Left ventricle myocardium superior (tissue), 1 donor: ENCODE results near the gene USP3. TPM values are rescaled to one million over a fixed set of nuclear protein-coding genes. Genes with fewer than 3 reads are reported as not detected.
"Not testable (repeated sequence)": the region's sequence is repeated elsewhere in the genome, so short reads cannot be mapped to it uniquely, and the experiment has no call there.

Experiments
- ATAC-seq: fragments of 200-7000 bp; cut with Tn5 transposase; one replicate; pipeline ENCODE4 v1.9.1; 2020; ENCODE audit warnings: mild to moderate bottlenecking, moderate library complexity
- DNase-seq: peaks from one replicate; pipeline ENCODE4 v3.0.0-alpha.2; 2020
- intact Hi-C: fragments of 100-400 bp; cut with micrococcal nuclease; formaldehyde crosslinking; loops from one replicate; pipeline ENCODE4 v1.11.0; 2022
- total RNA-seq: library from RNA; stranded (reverse); fragmentation: NEBNext Ultra II Directional; extraction: Animal tissue kit (Norgen Biotek cat#: 25700); gene quantifications from one replicate; pipeline ENCODE4 v1.2.1, GENCODE V29; 2021
- donor health status: DM: no; HTN: yes; CAD: no; lungs with severe emphysema.

USP3 gene
- total RNA-seq, 1 donor from 2014 or later, result 18.1 TPM

- ATAC-seq (no peak), DNase-seq (no peak)
- intact Hi-C loops, result no loop called here
These were observed 25.8 kb downstream of the USP3 start for GRCh38 chr15:63530235-63530634.

- DNase-seq, result no peak
- intact Hi-C loops, result no loop called here
- ATAC-seq, result no peak
These were observed 26.4 kb downstream of the USP3 start for GRCh38 chr15:63530752-63531299.

GRCh38 chr15:63531586-63531985, 27.2 kb downstream of the USP3 start:
- no peak for DNase-seq
- intact Hi-C loops, result no loop called here
- ATAC-seq, result no peak

- ATAC-seq (no peak), DNase-seq (no peak)
- intact Hi-C loops, result no loop called here
These were observed 27.9 kb downstream of the USP3 start for GRCh38 chr15:63532307-63532744.

- ATAC-seq, intact Hi-C loops, DNase-seq: not testable (repeated sequence)
These were observed 30.5 kb downstream of the USP3 start for GRCh38 chr15:63534888-63535287.

- intact Hi-C loops, result no loop called here
These were observed 31.3 kb downstream of the USP3 start for GRCh38 chr15:63535689-63536088.

GRCh38 chr15:63538876-63539275, 34.5 kb downstream of the USP3 start:
- ATAC-seq (no peak), DNase-seq (no peak)
- intact Hi-C loops, result no loop called here

More at GRCh38 chr15:63535689-63536088, 31.3 kb downstream of the USP3 start:
- ATAC-seq, result no peak
- DNase-seq, result no peak

GRCh38 chr15:63539521-63539920, 35.1 kb downstream of the USP3 start:
- intact Hi-C loops, result no loop called here
- DNase-seq (no peak), ATAC-seq (no peak)

GRCh38 chr15:63539998-63540397, 35.6 kb downstream of the USP3 start:
- no peak for ATAC-seq
- no peak for DNase-seq
- intact Hi-C loops, result no loop called here

GRCh38 chr15:63540449-63540848, 36.1 kb downstream of the USP3 start:
- DNase-seq (no peak), ATAC-seq (no peak)
- intact Hi-C loops, result no loop called here

GRCh38 chr15:63544258-63545026, 40.0 kb downstream of the USP3 start:
- DNase-seq, result no peak
- intact Hi-C loops, result no loop called here
- ATAC-seq, result no peak

- intact Hi-C loops, result no loop called here
- no peak for DNase-seq
- ATAC-seq, result no peak
These were observed 41.1 kb downstream of the USP3 start for GRCh38 chr15:63545520-63545919.

GRCh38 chr15:63551400-63551799, 47.0 kb downstream of the USP3 start:
- DNase-seq (no peak), ATAC-seq (no peak)
- intact Hi-C loops, result no loop called here

GRCh38 chr15:63553388-63553791, 49.0 kb downstream of the USP3 start:
- ATAC-seq (peak; percentile 83), DNase-seq (no peak)
- intact Hi-C loops, result no loop called here

GRCh38 chr15:63554337-63554927, 50.0 kb downstream of the USP3 start:
- no peak for DNase-seq
- no peak for ATAC-seq
- intact Hi-C loops, result no loop called here

- DNase-seq (no peak), ATAC-seq (no peak)
- intact Hi-C loops, result no loop called here
These were observed 51.1 kb downstream of the USP3 start for GRCh38 chr15:63555507-63555906.

- no peak for ATAC-seq
- intact Hi-C loops, result no loop called here
- no peak for DNase-seq
These were observed 51.9 kb downstream of the USP3 start for GRCh38 chr15:63556246-63556645.

- no peak for DNase-seq
- intact Hi-C loops, result no loop called here
- no peak for ATAC-seq
These were observed 52.3 kb downstream of the USP3 start for GRCh38 chr15:63556736-63557135.

- intact Hi-C loops, result no loop called here
- no peak for DNase-seq
- ATAC-seq, result no peak
These were observed 55.4 kb downstream of the USP3 start for GRCh38 chr15:63559753-63560152.

GRCh38 chr15:63560741-63561448, 56.5 kb downstream of the USP3 start:
- no peak for ATAC-seq
- intact Hi-C loops, result no loop called here
- DNase-seq, result no peak
